Stimulated activated CD4-positive, alpha-beta T cell treated with anti-CD3 and anti-CD28 coated beads, Interleukin-1b, Interleukin-23, amount 100 ng/mL, for 4 hours (primary cell): ENCODE data around the gene CELF3.
"Not testable (repeated sequence)": the region's sequence is repeated elsewhere in the genome, so short reads cannot be mapped to it uniquely, and the experiment has no call there.

Experiments used
- DNase-seq, 2 donors: peaks; one replicate each; pipeline ENCODE4 v3.0.0-alpha.2; 2020; ENCODE audit warnings: low read depth in 2 of 2

The CELF3 gene

DNA sequence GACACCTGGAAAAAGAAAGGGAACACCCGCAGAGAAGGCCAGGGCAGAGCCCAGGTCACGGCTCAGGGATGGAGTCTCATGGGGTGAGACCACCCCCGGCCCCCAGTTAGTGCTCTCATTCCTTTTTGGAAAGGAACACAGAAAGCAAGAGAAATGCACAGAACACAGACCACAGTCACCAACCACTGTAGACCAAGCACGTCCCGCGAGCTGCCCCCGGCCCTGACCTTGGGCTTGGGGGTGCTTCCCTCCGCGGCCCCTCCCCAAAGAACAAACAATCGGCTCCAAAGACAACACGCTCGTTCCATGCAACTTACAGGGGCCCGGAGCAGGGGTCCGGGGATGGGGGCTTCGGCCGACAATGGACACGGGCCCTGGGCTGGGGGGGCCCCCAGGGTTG, 12.8 kb downstream of the CELF3 start:
- DNase-seq, result no peak

DNA sequence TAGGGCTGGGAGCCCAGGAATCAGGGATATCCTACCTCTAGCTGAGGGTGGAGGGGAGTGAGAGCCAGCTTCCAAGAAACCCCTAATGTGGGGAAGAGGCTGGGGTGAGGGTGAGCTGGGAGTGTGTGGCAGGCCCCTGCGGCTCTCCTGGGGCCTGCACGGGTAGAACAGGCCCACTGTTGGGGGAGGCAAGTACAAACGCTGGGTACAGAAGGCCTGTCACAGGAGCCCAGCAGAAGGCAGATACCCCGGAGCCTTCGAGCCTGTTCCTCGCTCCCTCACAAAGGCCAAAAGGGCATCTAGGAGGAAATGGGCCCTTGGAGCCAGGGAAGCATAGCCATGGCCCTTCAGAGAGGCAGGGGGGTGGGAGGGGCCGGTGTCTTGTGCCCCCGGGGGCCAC, 13.7 kb downstream of the CELF3 start:
- DNase-seq, result no peak

DNA sequence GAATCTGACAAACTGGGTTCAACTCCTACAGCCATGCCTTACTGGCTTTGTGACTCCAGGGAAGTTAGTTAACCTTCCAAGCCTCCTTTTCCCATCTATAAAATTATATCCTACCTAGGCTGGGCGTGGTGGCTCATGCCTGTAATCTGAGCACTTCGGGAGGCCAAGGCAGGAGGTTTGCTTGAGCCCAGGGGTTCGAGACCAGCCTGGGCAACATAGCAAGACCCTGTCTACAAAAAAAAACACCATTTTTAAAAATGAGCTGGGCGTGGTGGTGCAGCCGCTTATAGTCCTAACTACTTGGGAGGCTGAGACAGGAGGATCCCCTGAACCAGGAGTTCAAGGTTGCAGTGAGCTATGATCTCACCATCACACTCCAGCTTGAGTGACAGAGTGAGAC, 15.1 kb downstream of the CELF3 start:
- no peak for DNase-seq

DNA sequence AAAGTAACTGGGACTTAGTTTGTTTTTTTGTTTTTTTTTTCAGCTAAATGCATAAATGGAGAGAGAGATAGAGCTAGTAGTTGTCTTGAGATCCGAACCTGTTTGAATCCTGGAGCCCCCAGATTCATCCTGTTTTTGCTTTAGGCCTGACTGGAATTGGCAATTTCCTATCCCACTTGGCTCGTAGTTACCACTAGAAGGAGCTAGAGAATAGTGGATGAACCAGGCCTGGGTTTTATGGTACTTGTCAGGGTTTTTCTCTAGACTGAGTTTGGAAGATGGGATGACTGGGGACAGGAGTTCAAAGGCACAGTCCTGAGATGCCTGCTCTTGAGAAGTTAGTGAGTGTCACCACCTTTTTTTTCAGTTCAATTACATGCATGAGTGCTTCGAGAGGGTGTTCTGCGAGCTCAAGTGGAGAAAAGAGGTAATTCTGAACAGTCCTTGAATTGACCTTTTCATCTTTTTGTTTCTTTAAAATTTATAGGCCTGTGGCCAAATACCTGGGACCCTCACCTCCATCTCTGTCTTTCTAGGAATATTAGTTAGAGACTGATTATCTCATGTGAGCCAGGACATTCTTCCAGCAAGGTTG, 23.4 kb downstream of the CELF3 start:
- no peak for DNase-seq

DNA sequence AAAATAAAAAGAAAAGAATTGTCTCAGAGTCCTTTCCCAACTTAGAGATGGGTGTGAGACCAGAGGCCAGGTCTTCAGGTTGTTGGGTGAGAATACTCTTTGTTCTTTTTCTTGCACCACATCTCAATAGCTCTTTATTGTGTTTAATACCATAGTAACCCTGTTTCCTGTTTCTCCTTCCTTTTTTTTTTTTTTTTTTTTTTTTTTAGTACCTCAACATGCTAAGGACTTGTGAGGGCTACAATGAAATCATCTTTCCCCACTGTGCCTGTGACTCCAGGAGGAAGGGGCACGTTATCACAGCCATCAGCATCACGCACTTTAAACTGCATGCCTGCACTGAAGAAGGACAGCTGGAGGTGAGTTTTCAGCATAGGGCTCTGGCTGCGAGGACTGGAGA, 24.4 kb downstream of the CELF3 start:
- no peak for DNase-seq

DNA sequence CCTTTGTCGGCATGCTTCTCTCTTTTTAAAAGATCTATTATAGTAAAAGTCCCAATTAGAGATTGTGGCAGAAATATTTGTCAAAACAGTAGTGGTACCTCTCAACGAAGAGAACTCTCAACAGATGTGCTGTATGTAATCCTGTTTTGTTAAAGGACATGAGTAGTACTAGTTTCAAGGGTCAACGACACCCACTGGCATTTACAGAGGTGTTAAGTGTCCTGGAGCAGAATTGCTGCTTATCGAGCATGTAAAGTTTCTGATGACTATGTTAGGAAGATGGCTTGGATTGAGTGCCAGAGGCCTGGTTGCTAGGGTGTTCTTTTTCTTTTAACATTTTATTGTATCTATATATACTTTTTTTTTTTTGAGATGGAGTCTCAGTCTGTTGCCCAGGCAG, 27.1 kb downstream of the CELF3 start:
- no peak for DNase-seq

DNA sequence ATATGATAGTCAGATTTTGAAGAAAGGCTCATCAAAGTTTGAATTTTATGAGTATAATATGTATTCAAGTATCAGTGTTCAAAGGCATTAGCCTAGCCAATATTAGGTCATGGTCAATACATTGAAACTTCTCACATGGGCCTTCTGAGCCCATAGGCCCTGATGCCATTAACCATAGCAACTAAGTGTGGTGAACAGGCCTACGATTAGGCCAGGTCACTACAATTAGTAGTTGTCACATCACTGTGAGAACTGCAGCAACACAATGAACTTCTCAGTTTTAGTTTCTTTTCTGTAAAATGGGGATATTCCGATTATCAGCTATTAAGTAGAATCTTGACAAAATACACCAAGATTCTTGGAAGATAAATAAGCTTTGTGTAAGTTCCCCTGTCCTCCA, 30.0 kb downstream of the CELF3 start:
- no peak for DNase-seq

DNA sequence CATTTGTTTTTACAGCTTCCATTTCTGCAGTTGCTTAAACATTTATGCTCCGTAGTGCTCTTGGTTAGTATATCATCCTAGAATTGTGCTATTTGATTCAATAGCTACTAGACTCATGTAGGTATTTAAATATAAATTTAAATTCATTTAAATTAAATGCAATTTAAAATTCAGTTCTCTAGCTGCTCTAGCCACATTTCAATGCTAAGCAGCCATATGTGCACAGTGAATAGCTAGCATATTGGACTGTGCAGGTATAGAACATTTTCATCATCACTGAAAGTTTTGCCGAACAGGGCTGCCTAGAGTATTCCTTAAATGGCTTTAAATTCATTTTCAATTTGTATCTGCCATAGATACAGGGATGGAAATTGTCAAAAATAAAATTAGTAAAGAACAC, 32.5 kb downstream of the CELF3 start:
- DNase-seq, result no peak

DNA sequence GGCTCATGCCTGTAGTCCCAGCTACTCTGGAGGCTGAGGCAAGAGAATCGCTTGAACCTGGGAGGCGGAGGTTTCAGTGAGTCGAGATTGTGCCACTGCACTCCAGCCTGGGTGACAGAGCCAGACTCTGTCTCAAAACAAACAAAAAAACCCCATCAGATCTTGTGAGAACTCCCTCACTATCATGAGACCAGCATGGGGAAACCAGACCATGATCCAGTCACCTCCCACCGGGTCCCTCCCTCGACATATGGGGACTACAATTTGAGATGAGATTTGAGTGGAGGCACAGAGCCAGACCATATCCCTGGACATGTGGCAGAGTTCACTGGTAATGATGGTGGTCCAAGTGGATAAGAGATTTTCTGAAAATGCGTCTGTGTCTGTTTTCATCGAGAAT, 33.7 kb downstream of the CELF3 start:
- DNase-seq, result not testable (repeated sequence)

DNA sequence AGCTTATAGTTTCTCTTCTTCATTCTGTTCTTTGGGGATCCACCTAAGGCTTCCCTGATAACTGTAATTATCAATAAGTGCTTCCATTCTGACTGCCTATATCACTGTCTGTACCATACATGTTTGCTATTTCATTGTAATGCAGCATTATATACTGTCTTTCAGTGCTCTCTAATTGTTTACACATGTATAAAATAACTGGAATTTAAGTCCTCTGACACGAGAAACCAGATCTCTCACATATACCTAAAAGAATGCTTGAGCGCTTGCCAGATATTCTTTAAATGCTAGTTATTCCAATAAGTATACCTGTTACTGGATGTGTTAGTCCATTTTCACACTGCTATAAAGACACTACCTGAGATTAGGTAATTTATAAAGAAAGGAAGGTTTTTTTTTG, 34.7 kb downstream of the CELF3 start:
- no peak for DNase-seq

DNA sequence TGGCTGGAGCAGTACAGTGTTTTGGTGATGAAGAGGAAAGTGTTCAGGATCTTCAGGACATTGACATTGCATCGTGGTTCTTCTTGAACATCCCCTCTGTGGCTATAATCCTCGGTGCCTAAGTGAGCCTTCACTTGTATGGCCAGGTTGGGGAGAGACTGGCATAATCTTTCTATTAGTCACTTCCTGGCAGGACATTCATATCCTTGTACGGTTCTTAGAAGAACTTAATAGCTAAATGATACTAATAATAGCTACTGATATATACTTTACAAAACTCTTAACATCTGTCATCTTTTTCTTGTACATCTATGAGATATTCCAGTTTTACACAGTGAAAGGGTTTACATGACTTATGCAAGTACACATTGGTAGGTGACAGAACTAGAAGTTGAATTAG, 35.8 kb downstream of the CELF3 start:
- no peak for DNase-seq

DNA sequence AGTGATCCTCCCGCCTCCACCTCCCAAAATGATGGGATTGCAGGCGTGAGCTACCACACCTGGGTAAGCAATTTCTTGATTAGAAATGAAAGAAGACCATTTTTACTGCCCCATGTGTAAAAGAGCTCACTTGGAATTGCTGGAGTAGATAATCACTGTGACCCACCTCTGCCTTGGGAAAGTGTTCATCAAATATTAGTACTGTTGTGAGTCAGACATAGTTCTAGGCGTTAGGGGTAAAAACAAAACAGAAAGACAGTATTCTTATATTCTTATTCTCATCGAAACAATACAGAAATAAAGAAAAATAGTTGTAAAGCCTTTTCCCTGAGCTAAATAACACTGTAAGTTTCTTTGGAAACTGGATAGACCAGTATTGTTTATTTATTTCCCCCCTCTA, 36.2 kb downstream of the CELF3 start:
- DNase-seq, result no peak

DNA sequence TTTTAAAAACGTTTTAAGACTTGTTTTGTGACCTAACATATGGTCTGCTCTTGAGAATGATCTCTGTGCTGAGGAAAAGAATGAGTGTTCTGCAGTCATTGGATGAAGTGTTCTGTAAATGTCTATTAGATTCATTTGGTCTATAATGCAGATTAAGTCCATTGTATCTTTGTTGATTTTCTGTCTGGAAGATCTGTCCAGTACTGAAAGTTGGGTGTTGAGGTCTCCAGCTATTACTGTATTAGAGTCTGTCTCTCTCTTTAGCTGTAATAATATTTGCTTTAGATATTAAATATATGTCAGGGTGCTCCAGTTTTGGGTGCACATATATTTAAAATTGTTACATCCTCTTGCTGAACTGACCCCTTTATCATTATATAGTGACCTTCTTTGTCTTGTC, 43.2 kb downstream of the CELF3 start:
- DNase-seq, result no peak

DNA sequence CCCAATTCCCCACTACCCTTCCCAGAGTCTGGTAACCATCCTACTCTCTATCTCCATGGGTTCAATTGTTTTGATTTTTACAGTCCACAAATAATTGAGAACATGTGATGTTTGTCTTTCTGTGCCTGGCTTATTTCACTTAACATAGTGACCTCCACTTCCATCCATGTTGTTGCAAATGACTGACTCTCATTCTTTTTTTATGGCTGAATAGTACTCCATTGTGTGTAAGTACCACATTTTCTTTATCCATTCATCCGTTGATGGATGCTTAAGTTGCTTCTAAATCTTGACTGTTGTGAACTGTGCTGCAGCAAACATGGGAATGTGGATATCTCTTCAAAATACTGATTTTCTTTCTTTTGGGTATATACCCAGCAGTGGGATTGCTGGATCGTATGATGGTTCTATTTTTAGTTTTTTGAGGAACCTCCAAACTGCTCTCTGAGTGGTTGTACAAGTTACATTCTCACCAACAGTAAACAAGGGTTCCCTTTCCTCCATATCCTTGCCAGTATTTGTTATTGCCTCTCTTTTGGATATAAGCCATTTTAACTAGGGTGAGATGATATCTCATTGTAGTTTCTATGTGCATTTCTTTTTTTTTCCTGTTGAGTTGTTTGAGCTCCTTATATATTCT, 46.4 kb downstream of the CELF3 start:
- DNase-seq, result not testable (repeated sequence)

DNA sequence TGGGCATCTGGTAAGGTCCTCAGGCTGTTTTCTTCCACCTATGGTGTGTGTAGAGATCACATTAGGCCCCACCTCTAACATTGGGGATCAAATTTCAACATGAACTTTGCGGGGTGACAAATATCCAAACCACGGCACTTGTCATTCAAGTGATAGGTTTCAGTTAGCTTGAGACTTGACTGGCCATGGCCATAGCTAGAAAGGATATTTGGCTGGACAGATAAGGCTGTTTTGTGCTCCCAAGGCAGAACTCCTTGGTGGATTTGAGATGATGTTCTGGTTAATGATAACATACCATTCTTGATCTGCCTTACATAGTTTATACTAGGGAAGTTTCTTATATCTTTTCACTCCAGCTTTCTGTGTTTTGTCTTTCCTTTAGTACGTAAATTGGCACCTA, 48.5 kb downstream of the CELF3 start:
- DNase-seq, result no peak

DNA sequence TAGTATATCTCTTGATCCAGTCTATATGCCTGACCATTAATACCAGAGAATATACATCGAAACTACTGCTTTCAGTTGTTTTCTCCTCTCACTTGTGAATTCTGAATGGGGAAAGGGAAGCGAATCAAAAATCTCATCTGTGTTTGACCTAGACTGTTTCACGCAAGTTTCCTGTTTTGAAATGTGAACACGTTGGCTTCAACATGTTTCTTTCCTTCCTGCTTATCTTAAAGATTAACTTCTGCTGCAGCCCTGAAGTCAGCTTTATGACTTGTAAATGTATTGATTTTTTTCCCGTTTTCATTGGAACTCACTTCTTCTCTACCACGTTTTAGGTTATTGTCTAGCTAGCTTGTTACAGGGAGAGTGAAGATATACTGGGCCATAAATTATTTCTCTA, 54.9 kb downstream of the CELF3 start:
- DNase-seq, result no peak

DNA sequence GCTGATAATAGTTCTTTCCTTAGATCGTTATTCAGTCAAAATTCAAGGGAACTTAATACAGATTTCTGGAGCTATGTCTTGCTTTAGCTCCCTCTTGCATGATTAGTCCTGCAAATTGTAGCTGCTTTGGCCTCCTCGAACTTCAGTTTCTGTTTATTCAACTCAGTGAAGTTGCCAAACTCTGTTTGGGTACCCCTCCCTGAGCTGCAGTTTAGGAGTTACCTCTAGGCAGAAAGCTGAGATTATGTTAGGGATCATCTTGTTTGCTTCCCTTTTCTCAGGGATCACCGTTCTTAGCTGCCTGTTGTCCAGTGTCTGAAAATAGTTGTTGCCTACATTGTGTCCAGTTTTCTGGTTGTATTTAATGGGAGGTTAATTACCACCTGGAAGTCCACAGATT, 61.2 kb downstream of the CELF3 start:
- DNase-seq, result no peak

DNA sequence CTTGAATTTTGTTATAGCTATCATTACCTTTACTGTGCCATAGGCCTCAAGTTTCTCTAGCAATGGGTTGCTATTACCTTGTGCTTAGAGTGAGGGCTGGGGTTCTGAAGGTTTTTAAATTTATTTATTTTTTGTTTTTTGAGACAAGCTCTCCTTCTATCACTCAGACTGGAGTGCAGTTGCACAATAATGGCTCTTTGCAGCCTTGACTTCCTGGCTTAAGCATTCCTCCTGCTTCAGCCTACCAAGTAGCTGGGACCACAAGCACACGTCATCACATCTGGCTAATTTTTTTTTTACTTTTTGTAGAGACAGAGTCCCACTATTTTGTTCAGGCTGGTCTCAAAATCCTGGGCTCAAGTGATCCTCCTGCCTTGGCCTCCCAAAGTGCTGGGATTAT, 63.2 kb downstream of the CELF3 start:
- no peak for DNase-seq
